GM23338 (cell line): Measurements from ENCODE around the gene STRN. TPM values are rescaled to one million over a fixed set of nuclear protein-coding genes. Genes with fewer than 3 reads are reported as not detected.
A peak's percentile ranks its signal among the peaks of the same experiment; 100 is the strongest.

Experiments
- ATAC-seq: fragments of 200-7000 bp; cut with Tn5 transposase; 3 replicates; pipeline ENCODE4 v1.9.1; 2020
- DNase-seq: peaks from one replicate; pipeline ENCODE4 v3.0.0-alpha.2; 2015; ENCODE audit warnings: low spot score
- H2AFZ ChIP-seq: fragments of 200-600 bp; sonication (generic); 2 replicates; pipeline ENCODE4 v1.8.0; 2016; ENCODE audit warnings: antibody characterized with exemption, mild to moderate bottlenecking, moderate library complexity
- H3F3A ChIP-seq: fragments of 200-600 bp; sonication (generic); replicated peaks from 2 replicates; pipeline ENCODE4 v1.8.0; 2017; ENCODE audit warnings: antibody characterized with exemption, mixed run types, low read depth
- H3K27ac ChIP-seq: fragments of 200-600 bp; sonication (generic); 2 replicates; pipeline ENCODE4 v1.6.1; 2016; ENCODE audit warnings: low read depth
- H3K27me3 ChIP-seq: fragments of 200-600 bp; sonication (generic); 2 replicates; pipeline ENCODE4 v1.8.0; 2016; ENCODE audit warnings: mild to moderate bottlenecking, mixed run types, moderate library complexity; ENCODE audit not compliant: insufficient read depth
- H3K36me3 ChIP-seq: fragments of 200-600 bp; sonication (generic); 2 replicates; pipeline ENCODE4 v1.8.0; 2016; ENCODE audit warnings: mild to moderate bottlenecking; ENCODE audit not compliant: insufficient read depth
- H3K4me1 ChIP-seq: fragments of 200-600 bp; sonication (generic); 2 replicates; pipeline ENCODE4 v1.8.0; 2016; ENCODE audit warnings: mild to moderate bottlenecking, moderate library complexity; ENCODE audit not compliant: insufficient read depth
- H3K4me2 ChIP-seq: fragments of 200-600 bp; sonication (generic); 2 replicates; pipeline ENCODE4 v1.7.1; 2017; ENCODE audit warnings: mixed run types
- H3K4me3 ChIP-seq: fragments of 200-600 bp; sonication (generic); 2 replicates; pipeline ENCODE4 v1.6.1; 2016; ENCODE audit warnings: mixed run types
- H3K79me2 ChIP-seq: fragments of 200-600 bp; sonication (generic); replicated peaks from 2 replicates; pipeline ENCODE4 v1.8.0; 2017; ENCODE audit warnings: mild to moderate bottlenecking; ENCODE audit not compliant: insufficient read depth
- H3K9me2 ChIP-seq: fragments of 200-600 bp; sonication (generic); 2 replicates; pipeline ENCODE4 v1.8.0; 2017; ENCODE audit not compliant: insufficient read depth
- H4K20me1 ChIP-seq: fragments of 200-600 bp; sonication (generic); replicated peaks from 2 replicates; pipeline ENCODE4 v1.8.0; 2017; ENCODE audit warnings: mild to moderate bottlenecking; ENCODE audit not compliant: insufficient read depth
- H3K27ac Mint-ChIP-seq: 2 replicates; pipeline ENCODE4 v1.8.0; 2020; ENCODE audit warnings: inconsistent platforms, mild to moderate bottlenecking, moderate library complexity, mixed read lengths
- H3K27me3 Mint-ChIP-seq: 3 replicates; pipeline ENCODE4 v1.8.0; 2022; ENCODE audit warnings: low read depth, mild to moderate bottlenecking, moderate library complexity, mixed read lengths, inconsistent platforms; ENCODE audit not compliant: insufficient read depth, poor library complexity
- H3K36me3 Mint-ChIP-seq: 3 replicates; pipeline ENCODE4 v1.8.0; 2021; ENCODE audit warnings: low read depth, mild to moderate bottlenecking, inconsistent platforms, moderate library complexity, mixed read lengths
- H3K4me1 Mint-ChIP-seq: 3 replicates; pipeline ENCODE4 v1.8.0; 2020; ENCODE audit warnings: mild to moderate bottlenecking, inconsistent platforms, mixed read lengths
- H3K4me3 Mint-ChIP-seq: 3 replicates; pipeline ENCODE4 v1.8.0; 2021; ENCODE audit warnings: moderate library complexity, mild to moderate bottlenecking, inconsistent platforms, mixed read lengths
- H3K9me3 Mint-ChIP-seq: 3 replicates; pipeline ENCODE4 v1.8.0; 2020; ENCODE audit warnings: moderate library complexity, mild to moderate bottlenecking, inconsistent platforms, mixed read lengths
- CREB1 ChIP-seq: fragments of 250-450 bp; sonication (Bioruptor Pico); IDR thresholded peaks from 2 replicates; pipeline ENCODE4 v1.5.0; 2020; ENCODE audit warnings: low read depth, mild to moderate bottlenecking, moderate library complexity
- EZH2 ChIP-seq: fragments of 200-600 bp; sonication (generic); IDR thresholded peaks from one replicate; pipeline ENCODE4 v1.8.0; 2017; ENCODE audit warnings: antibody characterized with exemption, mild to moderate bottlenecking, low read depth; ENCODE audit not compliant: unreplicated experiment
- EZH2phosphoT487 ChIP-seq: fragments of 200-600 bp; sonication (generic); IDR thresholded peaks from one replicate; pipeline ENCODE4 v1.8.1; 2018; ENCODE audit warnings: antibody characterized with exemption; ENCODE audit not compliant: unreplicated experiment
- JUNB ChIP-seq: IDR thresholded peaks from one replicate; pipeline ENCODE4 v1.6.1; 2016; ENCODE audit warnings: antibody characterized with exemption; ENCODE audit not compliant: unreplicated experiment
- NANOG ChIP-seq: IDR thresholded peaks from 2 replicates; pipeline ENCODE4 v1.6.1; 2016; ENCODE audit warnings: antibody characterized with exemption, borderline replicate concordance
- STAT1 ChIP-seq: IDR thresholded peaks from one replicate; pipeline ENCODE4 v1.6.1; 2016; ENCODE audit warnings: antibody characterized with exemption; ENCODE audit not compliant: unreplicated experiment
- ZNF331 ChIP-seq: fragments of 250-450 bp; sonication (Bioruptor Pico); IDR thresholded peaks from 2 replicates; pipeline ENCODE4 v1.5.0; 2020; ENCODE audit warnings: low read depth, mild to moderate bottlenecking, moderate library complexity
- polyA plus RNA-seq: library from polyadenylated mRNA; unstranded; fragments of >200 nt; fragmentation: Nextera tagmentation; extraction: Ambion mirVana; gene quantifications from 2 replicates; pipeline ENCODE4 v1.2.1, GENCODE V29; 2016
- total RNA-seq: library from RNA; depleted of rRNA; stranded (reverse); fragments of >200 nt; shearing (Covaris generic); gene quantifications from 2 replicates; pipeline ENCODE4 v1.2.3, GENCODE V29; 2014
- TF ChIP-seq, protein P1 (sequence below): IDR thresholded peaks from one replicate; pipeline ENCODE4 v1.6.1; 2018; ENCODE audit warnings: antibody characterized with exemption; ENCODE audit not compliant: unreplicated experiment
- TF ChIP-seq, protein P2 (sequence below), 2 experiments: fragments of 200-600 bp in 1 of 2; sonication (generic) in 1 of 2; conservative IDR thresholded peaks; 2 replicates each; pipeline versions ENCODE4 v1.5.1 to v1.6.1; 2016 to 2017; ENCODE audit warnings: antibody characterized with exemption in 2 of 2, low read depth in 2 of 2, mild to moderate bottlenecking in 2 of 2, moderate library complexity in 1 of 2
- TF ChIP-seq, protein P3 (sequence below): fragments of 250-450 bp; sonication (Bioruptor Pico); IDR thresholded peaks from 2 replicates; pipeline ENCODE4 v1.5.0; 2020; ENCODE audit warnings: mild to moderate bottlenecking, moderate library complexity

Gene STRN
- total and polyA plus RNA-seq, 2 experiments from 2014 or later: 16.1 to 34.5 TPM

DNA sequence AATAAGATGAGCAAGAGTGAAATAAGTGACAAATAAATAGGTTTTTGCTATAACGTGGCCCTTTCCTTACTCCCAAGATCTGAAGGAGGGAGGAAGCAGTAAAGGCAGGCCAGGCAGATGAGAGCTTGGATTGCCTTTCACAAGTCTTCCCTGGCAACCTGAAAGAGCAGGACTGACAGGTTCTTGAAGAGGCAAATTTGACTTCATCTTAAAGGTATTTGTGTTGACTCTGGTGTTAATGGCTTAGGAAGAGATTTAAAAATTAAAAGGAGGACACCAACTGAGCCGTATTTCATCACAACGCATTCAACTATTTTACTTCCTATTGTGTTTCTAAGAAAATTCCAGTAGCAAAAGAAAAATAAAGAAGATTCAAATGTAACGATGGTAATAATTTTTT, 3.2 kb downstream of the STRN start:
- Mint-ChIP-seq H3K9me3 (no peaks in the 10 kb centered on the region), H3K4me1 (peaks cover 59% of the 10 kb centered on the region), H3K4me3 (peak overlapping the region; percentile 36), H3K36me3 (peaks cover 2% of the 10 kb centered on the region; the same call in 1 of the 3 replicates), H3K27ac (peak overlapping the region; percentile 48), H3K27me3 (peaks cover 14% of the 10 kb centered on the region)
- peak; percentile 76 for DNase-seq
- Histone ChIP-seq H3K36me3 (no peaks in the 10 kb centered on the region), H3K79me2 (peaks cover 70% of the 10 kb centered on the region), H3K4me1 (peaks cover 65% of the 10 kb centered on the region), H3K27ac (peak overlapping the region; percentile 64), H3K4me2 (peak overlapping the region; percentile 81), H3K4me3 (peak overlapping the region; percentile 8; the same call in 1 of the 2 replicates), H3F3A (no peaks in the 10 kb centered on the region; the same call in 1 of the 2 replicates), H3K9me2 (no peaks in the 10 kb centered on the region), H4K20me1 (no peaks in the 10 kb centered on the region), H3K27me3 (no peaks in the 10 kb centered on the region), H2AFZ (no peak overlapping the region)
- peak; percentile 4; the same call in 1 of the 3 replicates for ATAC-seq
- TF ChIP-seq NANOG: peak; percentile 73
- TF ChIP-seq, protein P1, sequence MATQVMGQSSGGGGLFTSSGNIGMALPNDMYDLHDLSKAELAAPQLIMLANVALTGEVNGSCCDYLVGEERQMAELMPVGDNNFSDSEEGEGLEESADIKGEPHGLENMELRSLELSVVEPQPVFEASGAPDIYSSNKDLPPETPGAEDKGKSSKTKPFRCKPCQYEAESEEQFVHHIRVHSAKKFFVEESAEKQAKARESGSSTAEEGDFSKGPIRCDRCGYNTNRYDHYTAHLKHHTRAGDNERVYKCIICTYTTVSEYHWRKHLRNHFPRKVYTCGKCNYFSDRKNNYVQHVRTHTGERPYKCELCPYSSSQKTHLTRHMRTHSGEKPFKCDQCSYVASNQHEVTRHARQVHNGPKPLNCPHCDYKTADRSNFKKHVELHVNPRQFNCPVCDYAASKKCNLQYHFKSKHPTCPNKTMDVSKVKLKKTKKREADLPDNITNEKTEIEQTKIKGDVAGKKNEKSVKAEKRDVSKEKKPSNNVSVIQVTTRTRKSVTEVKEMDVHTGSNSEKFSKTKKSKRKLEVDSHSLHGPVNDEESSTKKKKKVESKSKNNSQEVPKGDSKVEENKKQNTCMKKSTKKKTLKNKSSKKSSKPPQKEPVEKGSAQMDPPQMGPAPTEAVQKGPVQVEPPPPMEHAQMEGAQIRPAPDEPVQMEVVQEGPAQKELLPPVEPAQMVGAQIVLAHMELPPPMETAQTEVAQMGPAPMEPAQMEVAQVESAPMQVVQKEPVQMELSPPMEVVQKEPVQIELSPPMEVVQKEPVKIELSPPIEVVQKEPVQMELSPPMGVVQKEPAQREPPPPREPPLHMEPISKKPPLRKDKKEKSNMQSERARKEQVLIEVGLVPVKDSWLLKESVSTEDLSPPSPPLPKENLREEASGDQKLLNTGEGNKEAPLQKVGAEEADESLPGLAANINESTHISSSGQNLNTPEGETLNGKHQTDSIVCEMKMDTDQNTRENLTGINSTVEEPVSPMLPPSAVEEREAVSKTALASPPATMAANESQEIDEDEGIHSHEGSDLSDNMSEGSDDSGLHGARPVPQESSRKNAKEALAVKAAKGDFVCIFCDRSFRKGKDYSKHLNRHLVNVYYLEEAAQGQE: no peak

GRCh38 chr2:36960773-36961172, 5.6 kb downstream of the STRN start:
- H3F3A ChIP-seq: no peaks in the 10 kb centered on the region; the same call in 1 of the 2 replicates
- peaks cover 6% of the 10 kb centered on the region for H3K27me3 Mint-ChIP-seq
- H2AFZ ChIP-seq: no peak overlapping the region
- peaks cover 74% of the 10 kb centered on the region for H3K4me1 ChIP-seq
- peaks cover 93% of the 10 kb centered on the region for H3K79me2 ChIP-seq
- H3K4me2 ChIP-seq: no peak overlapping the region
- peak overlapping the region; percentile 83; the same call in 1 of the 2 replicates for H3K27ac Mint-ChIP-seq
- DNase-seq (no peak), ATAC-seq (no peak)
- H3K4me3 ChIP-seq: no peak overlapping the region
- no peak overlapping the region for H3K4me3 Mint-ChIP-seq
- H3K36me3 Mint-ChIP-seq: no peaks in the 10 kb centered on the region
- no peaks in the 10 kb centered on the region for H3K36me3 ChIP-seq
- no peaks in the 10 kb centered on the region for H3K27me3 ChIP-seq
- H3K27ac ChIP-seq: no peak overlapping the region
- H3K9me2 ChIP-seq: no peaks in the 10 kb centered on the region
- H4K20me1 ChIP-seq: no peaks in the 10 kb centered on the region
- no peaks in the 10 kb centered on the region for H3K9me3 Mint-ChIP-seq
- peaks cover 59% of the 10 kb centered on the region for H3K4me1 Mint-ChIP-seq
- TF ChIP-seq NANOG (no peak), EZH2 (no peak), EZH2phosphoT487 (no peak), ZNF331 (CRISPR knock-in tag) (no peak), CREB1 (CRISPR knock-in tag) (no peak), JUNB (no peak), STAT1 (no peak)
- TF ChIP-seq, protein P2, sequence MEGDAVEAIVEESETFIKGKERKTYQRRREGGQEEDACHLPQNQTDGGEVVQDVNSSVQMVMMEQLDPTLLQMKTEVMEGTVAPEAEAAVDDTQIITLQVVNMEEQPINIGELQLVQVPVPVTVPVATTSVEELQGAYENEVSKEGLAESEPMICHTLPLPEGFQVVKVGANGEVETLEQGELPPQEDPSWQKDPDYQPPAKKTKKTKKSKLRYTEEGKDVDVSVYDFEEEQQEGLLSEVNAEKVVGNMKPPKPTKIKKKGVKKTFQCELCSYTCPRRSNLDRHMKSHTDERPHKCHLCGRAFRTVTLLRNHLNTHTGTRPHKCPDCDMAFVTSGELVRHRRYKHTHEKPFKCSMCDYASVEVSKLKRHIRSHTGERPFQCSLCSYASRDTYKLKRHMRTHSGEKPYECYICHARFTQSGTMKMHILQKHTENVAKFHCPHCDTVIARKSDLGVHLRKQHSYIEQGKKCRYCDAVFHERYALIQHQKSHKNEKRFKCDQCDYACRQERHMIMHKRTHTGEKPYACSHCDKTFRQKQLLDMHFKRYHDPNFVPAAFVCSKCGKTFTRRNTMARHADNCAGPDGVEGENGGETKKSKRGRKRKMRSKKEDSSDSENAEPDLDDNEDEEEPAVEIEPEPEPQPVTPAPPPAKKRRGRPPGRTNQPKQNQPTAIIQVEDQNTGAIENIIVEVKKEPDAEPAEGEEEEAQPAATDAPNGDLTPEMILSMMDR (conservative IDR thresholded peaks at IDR 0.05; ENCODE audit: low read depth in 2 of 2): no peak
- TF ChIP-seq, protein P3, sequence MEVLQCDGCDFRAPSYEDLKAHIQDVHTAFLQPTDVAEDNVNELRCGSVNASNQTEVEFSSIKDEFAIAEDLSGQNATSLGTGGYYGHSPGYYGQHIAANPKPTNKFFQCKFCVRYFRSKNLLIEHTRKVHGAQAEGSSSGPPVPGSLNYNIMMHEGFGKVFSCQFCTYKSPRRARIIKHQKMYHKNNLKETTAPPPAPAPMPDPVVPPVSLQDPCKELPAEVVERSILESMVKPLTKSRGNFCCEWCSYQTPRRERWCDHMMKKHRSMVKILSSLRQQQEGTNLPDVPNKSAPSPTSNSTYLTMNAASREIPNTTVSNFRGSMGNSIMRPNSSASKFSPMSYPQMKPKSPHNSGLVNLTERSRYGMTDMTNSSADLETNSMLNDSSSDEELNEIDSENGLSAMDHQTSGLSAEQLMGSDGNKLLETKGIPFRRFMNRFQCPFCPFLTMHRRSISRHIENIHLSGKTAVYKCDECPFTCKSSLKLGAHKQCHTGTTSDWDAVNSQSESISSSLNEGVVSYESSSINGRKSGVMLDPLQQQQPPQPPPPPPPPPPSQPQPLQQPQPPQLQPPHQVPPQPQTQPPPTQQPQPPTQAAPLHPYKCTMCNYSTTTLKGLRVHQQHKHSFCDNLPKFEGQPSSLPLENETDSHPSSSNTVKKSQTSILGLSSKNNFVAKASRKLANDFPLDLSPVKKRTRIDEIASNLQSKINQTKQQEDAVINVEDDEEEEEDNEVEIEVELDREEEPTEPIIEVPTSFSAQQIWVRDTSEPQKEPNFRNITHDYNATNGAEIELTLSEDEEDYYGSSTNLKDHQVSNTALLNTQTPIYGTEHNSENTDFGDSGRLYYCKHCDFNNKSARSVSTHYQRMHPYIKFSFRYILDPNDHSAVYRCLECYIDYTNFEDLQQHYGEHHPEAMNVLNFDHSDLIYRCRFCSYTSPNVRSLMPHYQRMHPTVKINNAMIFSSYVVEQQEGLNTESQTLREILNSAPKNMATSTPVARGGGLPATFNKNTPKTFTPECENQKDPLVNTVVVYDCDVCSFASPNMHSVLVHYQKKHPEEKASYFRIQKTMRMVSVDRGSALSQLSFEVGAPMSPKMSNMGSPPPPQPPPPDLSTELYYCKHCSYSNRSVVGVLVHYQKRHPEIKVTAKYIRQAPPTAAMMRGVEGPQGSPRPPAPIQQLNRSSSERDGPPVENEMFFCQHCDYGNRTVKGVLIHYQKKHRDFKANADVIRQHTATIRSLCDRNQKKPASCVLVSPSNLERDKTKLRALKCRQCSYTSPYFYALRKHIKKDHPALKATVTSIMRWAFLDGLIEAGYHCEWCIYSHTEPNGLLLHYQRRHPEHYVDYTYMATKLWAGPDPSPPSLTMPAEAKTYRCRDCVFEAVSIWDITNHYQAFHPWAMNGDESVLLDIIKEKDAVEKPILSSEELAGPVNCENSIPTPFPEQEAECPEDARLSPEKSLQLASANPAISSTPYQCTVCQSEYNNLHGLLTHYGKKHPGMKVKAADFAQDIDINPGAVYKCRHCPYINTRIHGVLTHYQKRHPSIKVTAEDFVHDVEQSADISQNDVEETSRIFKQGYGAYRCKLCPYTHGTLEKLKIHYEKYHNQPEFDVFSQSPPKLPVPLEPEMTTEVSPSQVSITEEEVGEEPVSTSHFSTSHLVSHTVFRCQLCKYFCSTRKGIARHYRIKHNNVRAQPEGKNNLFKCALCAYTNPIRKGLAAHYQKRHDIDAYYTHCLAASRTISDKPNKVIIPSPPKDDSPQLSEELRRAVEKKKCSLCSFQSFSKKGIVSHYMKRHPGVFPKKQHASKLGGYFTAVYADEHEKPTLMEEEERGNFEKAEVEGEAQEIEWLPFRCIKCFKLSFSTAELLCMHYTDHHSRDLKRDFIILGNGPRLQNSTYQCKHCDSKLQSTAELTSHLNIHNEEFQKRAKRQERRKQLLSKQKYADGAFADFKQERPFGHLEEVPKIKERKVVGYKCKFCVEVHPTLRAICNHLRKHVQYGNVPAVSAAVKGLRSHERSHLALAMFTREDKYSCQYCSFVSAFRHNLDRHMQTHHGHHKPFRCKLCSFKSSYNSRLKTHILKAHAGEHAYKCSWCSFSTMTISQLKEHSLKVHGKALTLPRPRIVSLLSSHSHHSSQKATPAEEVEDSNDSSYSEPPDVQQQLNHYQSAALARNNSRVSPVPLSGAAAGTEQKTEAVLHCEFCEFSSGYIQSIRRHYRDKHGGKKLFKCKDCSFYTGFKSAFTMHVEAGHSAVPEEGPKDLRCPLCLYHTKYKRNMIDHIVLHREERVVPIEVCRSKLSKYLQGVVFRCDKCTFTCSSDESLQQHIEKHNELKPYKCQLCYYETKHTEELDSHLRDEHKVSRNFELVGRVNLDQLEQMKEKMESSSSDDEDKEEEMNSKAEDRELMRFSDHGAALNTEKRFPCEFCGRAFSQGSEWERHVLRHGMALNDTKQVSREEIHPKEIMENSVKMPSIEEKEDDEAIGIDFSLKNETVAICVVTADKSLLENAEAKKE: no peak
